ENCODE results near the gene PTPRG. TPM values are rescaled to one million over a fixed set of nuclear protein-coding genes. Genes with fewer than 3 reads are reported as not detected.

Gene PTPRG
- total RNA-seq, 3 donors from 2014 or later = 28.9 to 54.7 (median 40.4) TPM

DNA sequence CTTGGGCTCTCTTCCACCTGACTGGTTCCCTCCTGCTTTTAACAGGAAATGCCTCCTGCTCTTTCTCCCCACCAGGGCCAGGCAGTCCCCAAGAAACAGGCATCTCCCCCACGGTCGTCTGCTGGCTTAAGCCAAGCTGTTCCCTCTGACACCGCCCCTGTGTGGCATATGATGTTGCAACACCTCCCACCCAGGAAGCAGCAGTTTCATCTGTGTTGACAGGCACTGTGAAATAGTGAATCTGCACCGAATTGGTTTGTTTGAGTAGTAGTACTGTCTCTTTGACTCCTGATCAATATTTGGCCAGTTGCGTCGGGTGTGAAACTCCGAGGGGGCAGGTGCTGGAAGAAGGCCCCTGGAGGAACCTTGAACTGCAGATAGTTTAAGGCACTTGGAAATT lies 623.2 kb downstream of the PTPRG start:
- ATAC-seq (no peak), DNase-seq (no peak)
- Histone ChIP-seq H3K4me1 (ENCODE audit: low read depth) (no peaks in the 10 kb centered on the region), H3K4me3 (no peak overlapping the region), H3K36me3 (ENCODE audit: low read depth) (no peaks in the 10 kb centered on the region), H3K9me3 (no peaks in the 10 kb centered on the region)
- no peak for TF ChIP-seq CTCF (IDR thresholded peaks at IDR 0.05)
- intact Hi-C loops (cut with DNase I, micrococcal nuclease) = loop anchor here in 1 of 2 donors (10.0 kb wide), 1 partner anchor 620 kb away; the partner anchor contains the start of gene PTPRG

DNA sequence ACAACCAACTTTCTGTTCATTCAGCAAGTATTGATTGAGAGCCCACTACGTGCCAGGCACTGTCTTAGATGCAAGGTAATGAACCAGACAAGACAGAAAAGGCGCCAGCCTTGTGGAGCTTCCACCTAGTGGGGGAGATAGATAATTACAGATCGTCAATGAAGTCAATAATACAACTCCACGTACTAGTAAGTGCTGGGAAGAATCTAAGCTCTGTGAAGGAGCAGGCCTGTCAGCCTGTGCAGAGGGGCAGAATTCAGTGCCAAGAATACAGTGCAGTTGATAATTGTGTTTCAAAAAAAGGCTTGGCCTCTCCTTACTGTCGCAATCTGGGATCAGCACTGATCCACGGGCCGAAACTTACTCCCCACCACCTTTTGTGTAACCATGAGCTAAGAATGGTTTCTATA lies 625.7 kb downstream of the PTPRG start:
- intact Hi-C loops (cut with DNase I, micrococcal nuclease) = loop anchor here in 1 of 2 donors (10.0 kb wide), 1 partner anchor 622 kb away; the partner anchor contains the start of gene PTPRG
- peak; percentile 13 for ATAC-seq

GRCh38 chr3:62188681-62189375 lies 627.5 kb downstream of the PTPRG start:
- intact Hi-C loops (cut with DNase I, micrococcal nuclease) = loop anchor here in 1 of 2 donors (10.0 kb wide), 1 partner anchor 624 kb away; the partner anchor contains the start of gene PTPRG
- H3K9me3 ChIP-seq = no peaks in the 10 kb centered on the region
- no peaks in the 10 kb centered on the region for H3K4me1 ChIP-seq (ENCODE audit: low read depth)
- ATAC-seq = peak; percentile 85
- DNase-seq = peak in 2 of 3 donors; percentile 67 to 83
- no peak overlapping the region for H3K4me3 ChIP-seq
- TF ChIP-seq CTCF (IDR thresholded peaks at IDR 0.05) = peak; percentile 47
- no peaks in the 10 kb centered on the region for H3K36me3 ChIP-seq (ENCODE audit: low read depth)

More for the DNA sequence above, 625.7 kb downstream of the PTPRG start:
- H3K9me3 ChIP-seq = no peaks in the 10 kb centered on the region
- DNase-seq = no peak
- no peaks in the 10 kb centered on the region for H3K4me1 ChIP-seq (ENCODE audit: low read depth)
- no peak overlapping the region for H3K4me3 ChIP-seq
- no peaks in the 10 kb centered on the region for H3K36me3 ChIP-seq (ENCODE audit: low read depth)
- no peak for TF ChIP-seq CTCF (IDR thresholded peaks at IDR 0.05)

- H3K9me3 ChIP-seq = no peaks in the 10 kb centered on the region
- no peak overlapping the region for H3K4me3 ChIP-seq
- ATAC-seq (no peak), DNase-seq (no peak)
- H3K4me1 ChIP-seq (ENCODE audit: low read depth) = no peaks in the 10 kb centered on the region
- H3K36me3 ChIP-seq (ENCODE audit: low read depth) = no peaks in the 10 kb centered on the region
- intact Hi-C loops (cut with DNase I, micrococcal nuclease) = loop anchor here in 1 of 2 donors (10.0 kb wide), 1 partner anchor 625 kb away; the partner anchor contains the start of gene PTPRG
- no peak for TF ChIP-seq CTCF (IDR thresholded peaks at IDR 0.05)
These were observed 628.0 kb downstream of the PTPRG start for GRCh38 chr3:62189376-62189698.

GRCh38 chr3:62192891-62193290 lies 631.5 kb downstream of the PTPRG start:
- H3K9me3 ChIP-seq = no peaks in the 10 kb centered on the region
- no peak overlapping the region for H3K4me3 ChIP-seq
- DNase-seq (no peak), ATAC-seq (no peak)
- H3K4me1 ChIP-seq (ENCODE audit: low read depth) = no peaks in the 10 kb centered on the region
- H3K36me3 ChIP-seq (ENCODE audit: low read depth) = no peaks in the 10 kb centered on the region
- intact Hi-C loops (cut with DNase I, micrococcal nuclease) = no loop called here
- no peak for TF ChIP-seq CTCF (IDR thresholded peaks at IDR 0.05)

All from mucosa of descending colon (tissue), 3 donors.